Superior temporal gyrus (tissue), 1 donor: ENCODE measurements around the gene MYO9A.
"Not testable (repeated sequence)": the region's sequence is repeated elsewhere in the genome, so short reads cannot be mapped to it uniquely, and the experiment has no call there.

Experiments
- DNase-seq: peaks from one replicate; pipeline ENCODE4 v3.0.0-alpha.2; 2016; ENCODE audit errors: extremely low spot score

MYO9A gene

GRCh38 chr15:72098040-72098439, 19.9 kb downstream of the MYO9A start:
- DNase-seq = no peak

DNA sequence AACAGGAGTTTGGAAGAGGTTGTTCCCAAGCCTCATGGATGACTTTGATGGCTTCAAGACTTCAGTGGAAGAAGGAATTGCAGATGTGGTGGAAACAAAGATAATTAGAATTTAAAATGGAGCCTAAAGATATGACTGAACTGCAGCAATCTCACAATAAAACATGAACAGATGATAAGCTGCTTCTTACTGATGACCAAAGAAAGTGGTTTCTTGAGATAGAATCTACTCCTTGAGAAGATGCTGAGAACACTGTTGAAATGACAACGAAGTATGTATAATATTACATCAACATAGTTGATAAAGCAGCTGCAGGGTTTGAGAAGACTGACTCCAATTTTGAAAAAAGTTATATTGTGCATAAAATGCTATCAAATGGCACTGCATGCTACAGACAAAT, 21.2 kb downstream of the MYO9A start:
- DNase-seq = no peak

DNA sequence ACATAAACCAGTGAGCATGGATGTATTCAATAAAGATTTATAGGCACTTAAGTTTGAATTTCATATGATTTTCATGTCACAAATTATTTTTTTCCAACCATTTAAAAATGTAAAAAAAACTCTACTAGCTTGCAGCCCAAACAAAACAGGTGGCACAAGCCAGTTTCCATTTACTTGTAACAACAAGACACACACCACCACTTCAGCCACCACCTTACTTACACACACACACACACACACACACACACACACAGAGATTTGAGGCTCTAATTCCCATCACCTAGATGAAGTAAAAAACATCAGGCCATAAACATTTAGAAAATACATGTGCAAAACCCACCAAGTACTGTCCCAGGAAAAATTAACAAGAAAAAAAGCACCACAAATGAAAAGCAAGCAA, 25.3 kb downstream of the MYO9A start:
- no peak for DNase-seq

GRCh38 chr15:72092006-72092405, 25.9 kb downstream of the MYO9A start:
- DNase-seq = no peak

- DNase-seq = no peak
Measured at GRCh38 chr15:72086920-72087648, 30.9 kb downstream of the MYO9A start.

DNA sequence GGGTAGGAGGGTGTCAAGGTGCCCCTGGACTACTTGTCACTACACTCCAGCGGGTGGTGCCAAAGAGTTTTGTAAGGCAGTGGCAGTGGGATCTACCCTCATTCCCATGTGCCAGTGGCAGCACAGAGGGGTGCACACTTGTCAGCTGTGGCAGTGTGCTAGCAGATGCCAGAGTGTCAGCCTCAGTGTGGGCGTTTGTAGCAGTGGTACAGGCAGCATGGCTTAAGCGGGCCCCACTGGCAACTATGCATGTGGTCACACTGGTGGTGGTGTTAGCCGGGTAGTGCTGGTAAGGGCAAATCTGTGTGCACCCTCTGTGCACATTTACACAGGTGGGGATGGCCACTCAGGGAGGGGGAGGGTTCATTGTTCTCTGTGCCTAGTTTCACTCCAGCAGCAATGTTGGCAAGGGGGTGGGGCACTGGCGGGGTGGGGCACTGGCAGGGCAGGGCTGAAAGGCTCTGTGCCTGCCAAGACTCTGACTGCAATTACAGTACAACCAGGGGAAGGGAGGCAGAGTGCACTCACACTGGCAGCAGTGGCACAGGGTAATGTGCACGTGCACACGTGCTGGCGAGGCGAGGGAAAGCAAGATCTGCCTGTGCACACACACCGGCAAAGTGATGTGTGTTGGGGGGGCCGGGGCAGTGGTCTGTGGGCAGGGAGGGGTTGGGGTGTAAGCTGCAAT, 31.8 kb downstream of the MYO9A start:
- no peak for DNase-seq

- DNase-seq = no peak
Measured at GRCh38 chr15:72082176-72082575, 35.8 kb downstream of the MYO9A start.

DNA sequence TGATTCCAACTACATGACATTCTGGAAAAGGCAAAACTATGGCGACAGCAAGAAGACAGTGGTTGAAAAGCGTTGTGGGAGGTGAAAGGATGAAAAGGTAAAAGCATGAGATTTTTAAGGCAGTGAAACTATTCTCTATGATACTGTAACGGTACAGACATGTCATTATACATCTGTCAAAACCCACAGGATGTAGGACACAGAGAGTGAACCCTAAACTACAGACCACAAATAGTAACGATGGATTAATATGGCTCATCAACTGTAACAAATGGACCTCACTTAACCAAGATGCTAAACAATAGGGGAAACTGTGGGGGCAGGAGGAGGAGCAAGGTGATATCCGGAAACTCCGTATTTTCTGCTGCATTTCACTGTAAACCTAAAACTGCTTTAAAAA, 39.1 kb downstream of the MYO9A start:
- DNase-seq = no peak

DNA sequence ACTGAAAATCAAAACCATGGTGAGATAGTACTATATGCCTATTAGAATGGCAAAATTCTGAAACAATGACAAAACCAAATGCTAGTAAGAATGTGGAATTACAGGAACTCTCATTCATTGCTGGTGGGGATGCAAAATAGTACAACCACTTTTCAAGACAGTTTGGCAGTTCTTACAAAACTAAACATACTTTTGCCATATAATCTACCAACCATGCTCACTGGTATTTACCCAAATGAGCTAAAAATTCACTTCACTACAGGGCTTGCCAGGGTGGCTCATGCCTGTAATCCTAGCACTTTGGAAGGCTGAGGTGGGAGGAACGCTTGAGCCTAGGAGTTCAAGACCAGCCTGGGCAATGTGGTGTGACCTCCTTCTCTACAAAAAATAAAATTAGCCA, 40.0 kb downstream of the MYO9A start:
- DNase-seq = no peak

GRCh38 chr15:72074335-72075060, 43.5 kb downstream of the MYO9A start:
- no peak for DNase-seq

GRCh38 chr15:72071448-72071825, 46.5 kb downstream of the MYO9A start:
- DNase-seq = not testable (repeated sequence)

DNA sequence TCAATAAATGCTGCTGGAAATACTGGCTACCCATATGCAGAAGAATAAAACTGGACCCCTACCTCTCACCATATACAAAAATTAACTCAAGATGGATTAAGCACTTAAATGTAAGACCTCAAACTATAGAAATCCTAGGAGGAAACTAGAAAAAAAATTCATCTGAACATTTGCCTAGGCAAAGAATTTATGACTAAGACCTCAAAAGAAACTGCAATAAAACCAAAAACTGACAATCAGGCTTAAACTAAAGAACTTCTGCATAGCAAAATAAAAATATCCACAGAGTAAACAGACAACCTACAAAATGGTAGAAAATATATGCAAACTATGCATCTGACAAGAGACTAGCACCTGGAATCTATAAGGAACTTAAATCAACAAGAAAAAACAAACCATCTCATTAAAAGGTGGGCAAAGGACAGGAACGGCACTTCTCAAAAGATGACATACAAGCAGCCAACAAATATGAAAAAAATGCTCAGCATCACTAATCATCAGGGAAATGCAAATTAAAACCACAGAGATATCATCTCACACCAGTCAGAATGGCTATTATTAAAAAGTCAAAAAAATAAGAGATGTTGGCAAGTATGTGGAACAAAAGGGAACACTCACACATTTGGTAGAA, 47.0 kb downstream of the MYO9A start:
- no peak for DNase-seq

GRCh38 chr15:72068856-72069255, 49.1 kb downstream of the MYO9A start:
- DNase-seq = no peak

- no peak for DNase-seq
Measured at GRCh38 chr15:72065801-72066200, 52.1 kb downstream of the MYO9A start.

GRCh38 chr15:72063186-72063585, 54.8 kb downstream of the MYO9A start:
- no peak for DNase-seq

- DNase-seq = no peak
Measured at GRCh38 chr15:72062319-72062718, 55.6 kb downstream of the MYO9A start.

DNA sequence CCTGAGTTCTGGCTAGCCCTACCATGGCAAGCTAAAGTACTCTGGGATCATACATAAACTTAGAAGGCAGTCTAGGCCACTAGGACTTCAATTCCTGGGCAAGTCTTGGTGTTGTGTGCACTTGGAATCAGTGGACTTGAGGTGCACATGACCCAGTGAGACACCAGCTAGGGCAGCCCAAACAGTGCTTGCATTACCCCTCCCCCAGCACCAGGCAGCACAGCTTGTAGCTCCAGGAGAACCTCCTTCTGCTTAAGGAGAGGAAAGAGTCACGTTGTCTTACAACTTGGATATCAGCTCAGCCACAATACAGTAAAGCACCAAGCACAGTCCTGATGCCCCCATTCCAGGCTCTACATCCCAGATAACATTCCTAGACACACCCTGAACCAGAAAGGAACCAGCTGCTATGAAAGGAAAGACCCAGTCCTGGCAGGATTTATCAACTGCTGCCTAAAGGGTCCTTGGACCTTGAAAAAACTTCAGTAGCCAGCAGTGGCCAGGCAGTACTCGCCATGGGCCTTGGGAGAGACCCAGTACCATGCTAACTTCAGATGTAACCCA, 57.2 kb downstream of the MYO9A start:
- DNase-seq = no peak

- DNase-seq = no peak
Measured at GRCh38 chr15:72058585-72058984, 59.4 kb downstream of the MYO9A start.

GRCh38 chr15:72057548-72058091, 60.3 kb downstream of the MYO9A start:
- DNase-seq = no peak

GRCh38 chr15:72056217-72056616, 61.7 kb downstream of the MYO9A start:
- DNase-seq = not testable (repeated sequence)

GRCh38 chr15:72053297-72053696, 64.7 kb downstream of the MYO9A start:
- not testable (repeated sequence) for DNase-seq

DNA sequence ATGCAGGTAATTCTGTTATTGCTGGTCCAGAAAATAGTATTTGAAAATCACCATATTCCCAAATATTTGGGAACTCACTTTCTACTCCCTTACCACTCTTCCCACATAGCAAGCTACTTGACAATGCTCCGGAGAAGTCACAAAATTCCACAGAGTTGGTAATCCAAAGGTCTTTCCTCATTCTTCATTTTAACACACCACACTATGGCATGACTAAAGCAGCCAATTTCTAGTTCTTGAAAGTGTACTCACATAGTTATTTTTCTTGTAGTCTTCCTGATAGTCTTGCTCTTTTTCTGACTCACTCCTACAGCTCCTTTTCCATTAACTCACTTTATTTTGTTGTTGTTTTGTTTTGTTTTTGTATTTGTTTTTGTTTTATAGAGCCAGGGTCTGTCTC, 67.2 kb downstream of the MYO9A start:
- DNase-seq = no peak
